AG10803 (cell line): ENCODE results near the gene SCRN1.

Source experiments
- DNase-seq: peaks from one replicate; pipeline ENCODE4 v3.0.0; 2010; ENCODE audit warnings: low read depth
- H3K4me3 ChIP-seq: 2 replicates; pipeline ENCODE4 v1.5.1; 2011; ENCODE audit warnings: mild to moderate bottlenecking, low read length, control low read depth
- CTCF ChIP-seq: conservative IDR thresholded peaks from 2 replicates; pipeline ENCODE4 v1.5.1; 2011; ENCODE audit warnings: mild to moderate bottlenecking, low read length, control low read depth, inconsistent platforms

SCRN1 gene

DNA sequence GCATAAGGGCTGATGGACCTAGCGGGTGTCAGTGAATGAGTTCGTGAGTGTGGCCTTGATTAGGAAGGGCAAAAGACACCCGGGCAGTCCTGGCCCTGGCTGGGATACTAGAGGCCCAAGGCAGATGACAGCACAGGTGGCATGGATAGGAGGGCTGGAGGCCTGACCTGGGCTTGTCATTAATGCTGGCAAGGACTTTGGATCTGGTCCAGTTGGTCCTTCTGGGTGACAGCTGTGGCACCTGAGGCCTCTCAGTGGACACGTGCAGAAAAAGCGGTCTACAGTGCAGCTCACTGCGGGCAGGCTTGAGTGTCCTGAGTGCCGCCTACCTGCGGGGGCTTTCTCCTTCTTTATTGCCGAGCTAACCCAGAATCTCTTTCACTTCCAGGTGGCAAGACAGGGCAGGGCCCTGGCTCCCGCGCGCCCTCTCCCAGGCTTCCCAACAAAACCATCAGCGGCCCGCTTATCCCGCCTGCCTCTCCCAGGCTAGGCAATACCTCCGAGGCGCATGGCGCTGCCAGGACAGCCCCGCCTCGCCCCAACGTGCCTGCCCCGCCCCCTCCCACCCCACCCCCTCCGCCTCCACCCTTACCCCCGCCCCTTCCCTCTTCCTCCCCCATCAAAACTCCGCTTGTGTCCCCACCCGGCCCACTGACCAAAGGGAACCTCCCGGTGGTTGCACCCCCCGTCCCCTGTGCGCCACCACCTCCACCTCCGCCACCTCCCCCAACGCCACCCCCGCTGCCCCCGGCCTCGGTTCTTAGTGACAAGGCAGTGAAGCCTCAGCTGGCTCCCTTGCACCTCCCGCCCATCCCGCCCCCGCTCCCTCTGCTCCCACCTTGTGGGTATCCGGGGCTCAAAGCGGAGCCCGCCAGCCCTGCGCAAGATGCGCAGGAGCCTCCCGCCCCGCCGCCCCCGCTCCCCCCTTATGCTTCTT, 105.9 kb downstream of the SCRN1 start:
- no peak for TF ChIP-seq CTCF
- H3K4me3 ChIP-seq, result no peak overlapping the region
- DNase-seq, result no peak

DNA sequence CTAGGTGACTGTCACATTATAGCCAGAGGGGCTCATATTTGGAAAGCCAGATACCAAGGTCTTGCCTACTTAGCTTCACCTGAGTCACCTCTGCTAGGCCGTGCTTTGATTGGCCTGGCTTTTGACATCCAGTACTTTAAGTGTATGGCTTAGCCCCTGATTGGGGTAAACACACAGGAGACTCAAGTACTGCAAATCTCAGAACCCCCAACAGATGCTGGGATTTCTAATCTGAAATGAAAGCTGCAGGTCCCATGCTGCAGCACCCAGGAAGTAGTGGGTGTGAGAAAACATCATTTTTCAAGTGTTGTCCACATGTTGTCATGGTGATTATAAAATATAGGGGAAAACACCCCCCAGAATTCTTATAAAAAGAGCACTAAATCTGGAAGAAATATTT, 107.1 kb downstream of the SCRN1 start:
- no peak overlapping the region for H3K4me3 ChIP-seq
- no peak for TF ChIP-seq CTCF
- DNase-seq, result no peak

- TF ChIP-seq CTCF, result no peak
- no peak for DNase-seq
- H3K4me3 ChIP-seq, result no peak overlapping the region
These were observed 107.9 kb downstream of the SCRN1 start for GRCh38 chr7:29881724-29882123.

DNA sequence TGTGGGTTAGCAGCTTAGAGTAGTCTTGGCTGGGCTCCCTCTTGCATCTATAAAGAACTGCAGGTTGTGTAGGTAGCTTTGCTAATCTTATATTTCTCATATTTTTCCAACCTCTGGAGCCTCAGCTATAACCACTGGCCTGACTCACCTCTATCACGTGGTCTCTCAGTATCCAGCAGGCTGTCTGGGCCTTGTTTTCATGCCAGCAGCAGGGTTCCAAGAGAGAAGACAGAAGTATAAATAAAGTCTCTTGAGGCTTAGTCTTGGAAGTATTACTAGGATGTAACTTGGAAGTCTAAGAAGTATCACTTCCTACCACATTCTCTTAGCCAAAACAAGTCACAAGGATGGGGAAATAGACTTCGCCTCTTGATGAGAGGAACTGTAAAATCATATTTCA, 110.0 kb downstream of the SCRN1 start:
- TF ChIP-seq CTCF, result no peak
- DNase-seq, result peak; percentile 48
- no peak overlapping the region for H3K4me3 ChIP-seq

DNA sequence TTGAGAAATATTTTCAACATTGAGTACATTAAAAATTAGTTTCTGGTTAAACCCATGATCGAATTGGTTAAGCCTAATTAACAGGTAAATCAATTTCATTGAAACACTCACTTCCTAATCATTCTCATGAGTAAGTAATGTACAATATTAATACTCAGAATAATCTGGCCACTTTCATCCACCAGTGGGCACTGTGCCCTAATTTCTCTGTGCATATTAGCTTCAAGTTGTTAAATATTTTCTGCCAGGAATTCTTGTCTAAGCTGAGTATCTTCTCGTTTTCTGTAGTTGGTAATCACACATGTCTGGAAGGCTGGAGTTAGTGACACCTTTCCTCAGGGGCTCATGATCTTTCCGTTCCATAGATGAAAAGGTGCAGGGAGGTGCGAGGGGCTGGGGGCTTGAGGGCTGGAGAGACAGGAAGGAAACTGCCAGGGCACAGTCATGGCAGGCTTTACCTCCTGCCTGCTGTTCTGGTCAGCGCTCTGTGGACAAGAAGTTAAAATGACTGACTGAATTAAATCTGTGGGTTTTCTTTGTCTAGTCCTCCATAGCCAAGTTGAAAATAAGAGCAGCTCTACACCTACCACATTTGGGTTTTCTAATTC, 111.4 kb downstream of the SCRN1 start:
- H3K4me3 ChIP-seq, result no peak overlapping the region
- peak; percentile 45 for DNase-seq
- peak; percentile 55 for TF ChIP-seq CTCF

DNA sequence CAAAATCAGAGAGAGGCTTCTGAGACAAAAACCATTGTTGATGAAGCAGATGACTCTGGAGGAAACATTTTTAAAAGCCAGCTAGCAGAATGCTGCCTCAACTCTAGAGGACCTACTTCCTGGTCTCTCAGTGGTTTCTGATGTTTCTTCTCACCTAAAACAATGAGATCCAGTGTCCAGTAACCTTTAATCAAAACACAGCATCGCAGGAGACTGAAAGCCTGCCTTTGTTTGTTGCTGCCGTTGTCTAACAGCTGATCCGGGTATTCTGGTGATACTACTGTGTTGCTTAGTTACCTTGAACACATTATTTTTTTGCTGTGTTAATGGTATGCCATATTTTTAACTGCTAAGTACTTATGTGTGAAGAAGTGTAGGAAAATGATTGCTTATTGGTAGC, 112.4 kb downstream of the SCRN1 start:
- TF ChIP-seq CTCF, result no peak
- DNase-seq, result peak; percentile 5
- no peak overlapping the region for H3K4me3 ChIP-seq

GRCh38 chr7:29875741-29876140, 113.9 kb downstream of the SCRN1 start:
- no peak overlapping the region for H3K4me3 ChIP-seq
- TF ChIP-seq CTCF, result no peak
- DNase-seq, result no peak
